HG02970 (cell line): Measurements from ENCODE around the gene CCDC8.

Experiments used
- ATAC-seq: cut with Tn5 transposase; IDR thresholded peaks from one replicate; pipeline ENCODE4 v1.9.1; 2021; ENCODE audit warnings: mild to moderate bottlenecking, moderate library complexity, moderate number of reproducible peaks; ENCODE audit not compliant: unreplicated experiment, low FRiP score

CCDC8 gene

DNA sequence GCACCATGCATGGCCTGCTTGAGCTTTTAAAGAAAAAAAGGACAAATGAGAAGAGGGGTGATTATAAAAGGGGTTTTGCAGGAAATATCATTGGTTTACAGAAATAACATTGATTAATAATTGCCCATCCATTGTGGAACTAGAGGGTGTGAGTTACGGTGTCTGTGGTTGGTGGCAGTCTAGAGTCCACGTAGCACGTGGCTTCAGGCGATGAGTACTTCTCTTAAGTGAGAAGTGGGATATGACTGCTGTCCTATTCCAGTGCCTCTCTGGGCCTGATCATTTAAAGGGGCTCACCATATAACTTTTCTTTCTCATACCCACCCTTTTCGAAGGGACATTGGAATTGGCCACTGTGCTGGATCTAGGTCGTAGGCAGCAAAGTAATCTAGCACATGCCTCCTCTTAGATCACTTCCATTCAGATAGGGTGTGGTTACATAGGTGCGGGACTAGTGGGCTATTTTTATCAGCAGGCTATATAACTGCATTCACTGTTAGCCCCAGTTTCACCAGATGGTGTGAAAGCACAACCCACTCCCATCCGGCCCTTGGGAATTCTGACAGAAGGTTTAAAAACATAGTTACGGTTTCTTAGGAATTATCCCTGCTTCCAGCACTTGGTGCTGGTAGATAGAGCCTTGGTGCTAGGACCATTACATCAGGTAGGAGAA, 46.6 kb downstream of the CCDC8 start:
- no peak for ATAC-seq

DNA sequence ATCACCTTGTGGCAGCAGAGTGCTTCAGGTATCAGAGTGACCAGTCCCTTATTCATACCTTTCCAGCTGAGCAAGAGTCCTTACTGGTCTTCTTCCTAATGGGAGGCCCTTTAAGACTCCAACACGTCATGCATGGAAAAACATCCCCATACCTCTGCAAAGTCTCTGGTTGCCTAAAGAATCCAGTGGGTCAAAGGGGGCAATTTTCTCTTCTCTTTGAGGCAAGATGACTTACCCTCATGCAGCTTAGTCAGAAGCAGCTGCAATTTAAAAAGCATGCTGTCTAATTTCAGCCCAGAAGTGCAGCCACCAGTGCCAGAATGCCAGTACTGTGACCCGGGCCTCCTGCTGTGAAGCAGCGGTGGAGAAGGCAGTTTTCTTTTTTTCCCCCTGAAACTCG, 47.8 kb downstream of the CCDC8 start:
- ATAC-seq, result no peak

DNA sequence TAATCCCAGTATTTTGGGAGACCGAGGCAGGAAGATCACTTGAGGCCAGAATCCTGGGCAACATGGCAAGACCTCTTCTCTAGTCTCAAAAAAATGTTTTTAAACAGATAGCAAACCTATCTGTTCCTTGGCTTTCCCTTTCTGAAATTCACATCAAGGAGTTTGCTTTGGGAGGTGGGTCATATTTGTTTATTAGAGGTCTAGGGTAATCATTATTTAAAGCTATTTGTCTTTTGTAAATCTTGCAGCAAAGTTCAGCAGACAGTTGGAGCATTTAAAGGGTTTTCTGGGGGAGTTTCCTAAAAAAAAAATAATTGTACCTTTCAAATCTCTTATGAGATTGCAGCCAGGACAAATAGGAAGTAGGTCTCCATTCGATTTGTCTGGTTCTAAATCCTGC, 49.0 kb downstream of the CCDC8 start:
- ATAC-seq, result no peak

DNA sequence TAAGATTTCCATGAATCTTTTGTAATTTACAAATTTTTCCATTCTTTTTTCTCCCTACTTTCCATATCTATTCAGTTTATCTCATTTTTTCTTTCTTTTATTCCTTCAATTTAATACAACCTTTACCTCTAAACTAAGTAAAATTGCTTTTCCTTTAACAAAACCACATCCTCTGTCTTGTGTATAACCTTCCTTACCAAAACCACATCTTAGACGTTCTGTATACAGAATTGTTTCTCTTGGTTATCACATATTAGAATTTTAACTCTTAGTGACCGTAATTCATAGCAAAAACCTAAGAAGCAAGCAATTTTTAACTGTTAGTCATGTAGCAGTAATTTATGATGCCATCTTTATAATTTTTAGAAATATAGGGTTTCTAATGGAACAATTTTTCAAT, 51.4 kb downstream of the CCDC8 start:
- no peak for ATAC-seq
